Vagina (tissue), 2 donors: ENCODE measurements around the gene SELL. TPM values are rescaled to one million over a fixed set of nuclear protein-coding genes. Genes with fewer than 3 reads are reported as not detected.

Experiments
- DNase-seq, 2 donors: peaks; one replicate each; pipeline ENCODE4 v3.0.0-alpha.2; 2017; ENCODE audit errors: extremely low spot score in 2 of 2
- H3K27ac ChIP-seq: fragments of 200-600 bp; sonication (generic); one replicate; pipeline ENCODE4 v1.5.1; 2019
- H3K27me3 ChIP-seq: fragments of 200-600 bp; sonication (generic); one replicate; pipeline ENCODE4 v1.5.1; 2019
- H3K36me3 ChIP-seq, 2 donors: fragments of 200-600 bp; sonication (generic); one replicate each; pipeline ENCODE4 v1.5.1; 2017 to 2019
- H3K4me1 ChIP-seq: fragments of 200-600 bp; sonication (generic); one replicate; pipeline ENCODE4 v1.5.1; 2019
- H3K4me3 ChIP-seq, 2 donors: fragments of 200-600 bp; sonication (generic); 1 replicate in 1 of 2; 2 replicates in 1 of 2; pipeline ENCODE4 v1.5.1; 2016 to 2019
- H3K9me3 ChIP-seq: fragments of 200-600 bp; sonication (generic); one replicate; pipeline ENCODE4 v1.5.1; 2019
- CTCF ChIP-seq, 3 experiments: fragments of 450-650 bp in 2 of 3; fragments of 200-600 bp in 1 of 3; sonication (generic) in 1 of 3; IDR thresholded peaks; one replicate each; pipeline ENCODE4 v1.5.1; 2017 to 2019; ENCODE audit warnings: antibody characterized with exemption in 3 of 3, mild to moderate bottlenecking in 2 of 3, moderate library complexity in 2 of 3
- POLR2A ChIP-seq, 2 donors: fragments of 450-650 bp; IDR thresholded peaks; one replicate each; pipeline ENCODE4 v1.6.1; 2017; ENCODE audit warnings: antibody characterized with exemption in 2 of 2, mild to moderate bottlenecking in 2 of 2, moderate library complexity in 2 of 2
- POLR2AphosphoS5 ChIP-seq, 2 donors: sonication (generic); formaldehyde crosslinking; IDR thresholded peaks; one replicate each; pipeline ENCODE4 v1.9.0; 2017; ENCODE audit warnings: antibody characterized with exemption in 2 of 2, mild to moderate bottlenecking in 2 of 2, low read depth in 1 of 2; ENCODE audit not compliant: insufficient read depth in 1 of 2
- intact Hi-C: fragments of 100-400 bp; cut with DNase I; formaldehyde crosslinking; loops from one replicate; pipeline ENCODE4 v1.15.1; 2023
- total RNA-seq: library from RNA; depleted of rRNA; stranded (reverse); fragments of >200 nt; gene quantifications from one replicate; pipeline ENCODE4 v1.2.3, GENCODE V29; 2016

SELL gene
- not detected for total RNA-seq

- no peak within 1 kb of the TSS for H3K27ac ChIP-seq
- H3K4me1 ChIP-seq, result peaks cover 4% of the 10 kb centered on the region
- H3K9me3 ChIP-seq, result no peaks in the 10 kb centered on the region
- no peaks in the 10 kb centered on the region for H3K36me3 ChIP-seq
- H3K27me3 ChIP-seq, result no peaks in the 10 kb centered on the region
- TF ChIP-seq POLR2A (IDR thresholded peaks at IDR 0.05) (no peak), CTCF (IDR thresholded peaks at IDR 0.05) (peak in 2 of 3 experiments; percentile 15 to 61)
- H3K4me3 ChIP-seq, result no peak within 1 kb of the TSS
- no peak for DNase-seq
- intact Hi-C loops, result no loop called here
Measured at GRCh38 chr1:169711469-169712308, at the start of gene SELL. Gene SELL (minus strand): TSS chr1:169711620. CDS start chr1:169711498, 122 bp downstream.

- Histone ChIP-seq H3K4me3 (no peak overlapping the region), H3K27me3 (no peaks in the 10 kb centered on the region), H3K9me3 (no peaks in the 10 kb centered on the region), H3K4me1 (no peaks in the 10 kb centered on the region), H3K36me3 (no peaks in the 10 kb centered on the region), H3K27ac (no peak overlapping the region)
- TF ChIP-seq POLR2AphosphoS5 (IDR thresholded peaks at IDR 0.05; ENCODE audit: insufficient read depth in 1 of 2, low read depth in 1 of 2) (no peak), POLR2A (IDR thresholded peaks at IDR 0.05) (no peak), CTCF (IDR thresholded peaks at IDR 0.05) (no peak)
- intact Hi-C loops, result no loop called here
- no peak for DNase-seq
Measured at GRCh38 chr1:169759038-169759437, 47.6 kb upstream of the SELL start.

GRCh38 chr1:169753549-169753948, 42.1 kb upstream of the SELL start:
- intact Hi-C loops, result no loop called here
- no peak overlapping the region for H3K27ac ChIP-seq
- TF ChIP-seq POLR2AphosphoS5 (IDR thresholded peaks at IDR 0.05; ENCODE audit: insufficient read depth in 1 of 2, low read depth in 1 of 2) (no peak), CTCF (IDR thresholded peaks at IDR 0.05) (no peak), POLR2A (IDR thresholded peaks at IDR 0.05) (no peak)

GRCh38 chr1:169750041-169750440, 38.6 kb upstream of the SELL start:
- Histone ChIP-seq H3K9me3 (no peaks in the 10 kb centered on the region), H3K4me1 (no peaks in the 10 kb centered on the region), H3K4me3 (no peak overlapping the region), H3K36me3 (no peaks in the 10 kb centered on the region), H3K27ac (no peak overlapping the region), H3K27me3 (no peaks in the 10 kb centered on the region)
- intact Hi-C loops, result no loop called here
- TF ChIP-seq POLR2A (IDR thresholded peaks at IDR 0.05), result no peak
- no peak for TF ChIP-seq POLR2AphosphoS5 (IDR thresholded peaks at IDR 0.05; ENCODE audit: insufficient read depth in 1 of 2, low read depth in 1 of 2)
- no peak for DNase-seq

More at GRCh38 chr1:169753549-169753948, 42.1 kb upstream of the SELL start:
- no peaks in the 10 kb centered on the region for H3K36me3 ChIP-seq
- no peaks in the 10 kb centered on the region for H3K9me3 ChIP-seq
- no peak overlapping the region for H3K4me3 ChIP-seq
- DNase-seq, result no peak
- H3K4me1 ChIP-seq, result no peaks in the 10 kb centered on the region
- H3K27me3 ChIP-seq, result no peaks in the 10 kb centered on the region

- H3K4me1 ChIP-seq, result peaks cover 3% of the 10 kb centered on the region
- intact Hi-C loops, result no loop called here
- TF ChIP-seq POLR2A (IDR thresholded peaks at IDR 0.05) (no peak), POLR2AphosphoS5 (IDR thresholded peaks at IDR 0.05; ENCODE audit: insufficient read depth in 1 of 2, low read depth in 1 of 2) (no peak), CTCF (IDR thresholded peaks at IDR 0.05) (no peak)
- DNase-seq, result no peak
- no peaks in the 10 kb centered on the region for H3K36me3 ChIP-seq
- no peak overlapping the region for H3K27ac ChIP-seq
- no peaks in the 10 kb centered on the region for H3K27me3 ChIP-seq
- H3K9me3 ChIP-seq, result no peaks in the 10 kb centered on the region
- H3K4me3 ChIP-seq, result no peak overlapping the region
Measured at GRCh38 chr1:169746550-169746949, 35.1 kb upstream of the SELL start.
